ENCODE data around the gene DOLPP1.

The DOLPP1 gene

GRCh38 chr9:129074106-129074505, 6.8 kb upstream of the DOLPP1 start:
- H3K9me3 Mint-ChIP-seq = no peaks in the 10 kb centered on the region
- no peaks in the 10 kb centered on the region for H3K36me3 Mint-ChIP-seq (ENCODE audit: low read depth)
- TF ChIP-seq, protein P1, sequence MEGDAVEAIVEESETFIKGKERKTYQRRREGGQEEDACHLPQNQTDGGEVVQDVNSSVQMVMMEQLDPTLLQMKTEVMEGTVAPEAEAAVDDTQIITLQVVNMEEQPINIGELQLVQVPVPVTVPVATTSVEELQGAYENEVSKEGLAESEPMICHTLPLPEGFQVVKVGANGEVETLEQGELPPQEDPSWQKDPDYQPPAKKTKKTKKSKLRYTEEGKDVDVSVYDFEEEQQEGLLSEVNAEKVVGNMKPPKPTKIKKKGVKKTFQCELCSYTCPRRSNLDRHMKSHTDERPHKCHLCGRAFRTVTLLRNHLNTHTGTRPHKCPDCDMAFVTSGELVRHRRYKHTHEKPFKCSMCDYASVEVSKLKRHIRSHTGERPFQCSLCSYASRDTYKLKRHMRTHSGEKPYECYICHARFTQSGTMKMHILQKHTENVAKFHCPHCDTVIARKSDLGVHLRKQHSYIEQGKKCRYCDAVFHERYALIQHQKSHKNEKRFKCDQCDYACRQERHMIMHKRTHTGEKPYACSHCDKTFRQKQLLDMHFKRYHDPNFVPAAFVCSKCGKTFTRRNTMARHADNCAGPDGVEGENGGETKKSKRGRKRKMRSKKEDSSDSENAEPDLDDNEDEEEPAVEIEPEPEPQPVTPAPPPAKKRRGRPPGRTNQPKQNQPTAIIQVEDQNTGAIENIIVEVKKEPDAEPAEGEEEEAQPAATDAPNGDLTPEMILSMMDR (IDR thresholded peaks at IDR 0.05) = no peak
- no peak overlapping the region for H3K27ac Mint-ChIP-seq
- peaks cover 12% of the 10 kb centered on the region for H3K4me1 Mint-ChIP-seq
- DNase-seq = no peak
- H3K4me3 Mint-ChIP-seq = no peak overlapping the region
- H3K27me3 Mint-ChIP-seq (ENCODE audit: low read depth, poor library complexity) = peaks cover 5% of the 10 kb centered on the region

DNA sequence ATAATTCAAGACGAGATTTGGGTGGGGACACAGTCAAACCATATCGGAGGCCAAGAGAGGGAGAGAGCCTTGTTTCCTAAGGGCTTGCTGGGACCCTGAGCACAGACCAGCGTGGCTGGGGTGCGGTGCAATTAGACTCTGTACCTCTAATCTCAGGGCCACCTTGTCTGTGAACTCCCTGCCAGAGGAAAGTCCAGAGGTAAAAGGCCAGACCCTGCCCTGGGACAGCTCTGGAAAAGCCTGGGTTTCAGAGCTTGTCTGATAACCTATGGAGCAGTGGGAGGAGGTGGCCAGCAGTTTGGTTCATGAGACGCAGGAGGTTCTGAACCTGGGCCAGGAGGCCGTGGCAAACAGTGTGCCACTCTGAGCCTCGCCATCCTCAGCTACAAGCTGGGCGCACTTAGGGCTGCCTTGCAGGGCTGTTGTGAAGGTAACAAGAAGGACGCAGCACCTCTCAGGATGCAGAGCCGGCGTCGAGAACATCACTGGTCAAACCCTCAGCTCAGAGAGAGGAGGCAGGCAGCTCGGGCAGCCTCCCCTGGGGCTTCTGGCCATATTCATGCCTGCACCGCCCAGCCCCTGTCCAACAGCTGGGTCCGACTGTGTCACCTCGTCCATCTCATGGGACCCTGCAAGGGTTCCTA, 4.8 kb upstream of the DOLPP1 start:
- no peaks in the 10 kb centered on the region for H3K9me3 Mint-ChIP-seq
- H3K27me3 Mint-ChIP-seq (ENCODE audit: low read depth, poor library complexity) = peaks cover 5% of the 10 kb centered on the region
- DNase-seq = no peak
- no peak overlapping the region for H3K4me3 Mint-ChIP-seq
- TF ChIP-seq, protein P1 (IDR thresholded peaks at IDR 0.05) = no peak
- no peaks in the 10 kb centered on the region for H3K36me3 Mint-ChIP-seq (ENCODE audit: low read depth)
- peaks cover 27% of the 10 kb centered on the region for H3K4me1 Mint-ChIP-seq
- H3K27ac Mint-ChIP-seq = no peak overlapping the region

GRCh38 chr9:129076640-129077037, 4.3 kb upstream of the DOLPP1 start:
- Mint-ChIP-seq H3K27me3 (ENCODE audit: low read depth, poor library complexity) (peaks cover 5% of the 10 kb centered on the region), H3K9me3 (no peaks in the 10 kb centered on the region), H3K4me3 (no peak overlapping the region), H3K36me3 (ENCODE audit: low read depth) (no peaks in the 10 kb centered on the region), H3K4me1 (peaks cover 27% of the 10 kb centered on the region), H3K27ac (no peak overlapping the region)
- TF ChIP-seq, protein P1 (IDR thresholded peaks at IDR 0.05) = no peak
- no peak for DNase-seq

- DNase-seq = no peak
- Mint-ChIP-seq H3K36me3 (ENCODE audit: low read depth) (no peaks in the 10 kb centered on the region), H3K9me3 (no peaks in the 10 kb centered on the region), H3K27ac (no peak overlapping the region), H3K27me3 (ENCODE audit: low read depth, poor library complexity) (peaks cover 5% of the 10 kb centered on the region), H3K4me3 (no peak overlapping the region), H3K4me1 (peaks cover 29% of the 10 kb centered on the region)
- TF ChIP-seq, protein P1 (IDR thresholded peaks at IDR 0.05) = no peak
Measured at GRCh38 chr9:129077236-129077635, 3.7 kb upstream of the DOLPP1 start.

GRCh38 chr9:129078691-129079503, 2.0 kb upstream of the DOLPP1 start:
- Mint-ChIP-seq H3K27me3 (ENCODE audit: low read depth, poor library complexity) (no peaks in the 10 kb centered on the region), H3K9me3 (no peaks in the 10 kb centered on the region), H3K27ac (no peak overlapping the region), H3K36me3 (ENCODE audit: low read depth) (no peaks in the 10 kb centered on the region), H3K4me1 (peaks cover 35% of the 10 kb centered on the region), H3K4me3 (peak overlapping the region; percentile 92)
- TF ChIP-seq, protein P1 (IDR thresholded peaks at IDR 0.05) = no peak
- no peak for DNase-seq
